Measurements from ENCODE around the gene TMEM87A. TPM values are rescaled to one million over a fixed set of nuclear protein-coding genes. Genes with fewer than 3 reads are reported as not detected.

Gene TMEM87A
- total RNA-seq, 3 donors from 2014 or later, result 57.9 to 145 (median 102) TPM

GRCh38 chr15:42286445-42287029 lies 13.3 kb upstream of the TMEM87A start:
- no peaks in the 10 kb centered on the region for H3K4me1 ChIP-seq
- no peaks in the 10 kb centered on the region for H3K36me3 ChIP-seq
- no peak overlapping the region for H3K4me3 ChIP-seq
- no peak for DNase-seq (ENCODE audit: low spot score in 2 of 2)
- TF ChIP-seq POLR2AphosphoS5 (IDR thresholded peaks at IDR 0.05) (no peak), POLR2A (IDR thresholded peaks at IDR 0.05) (no peak), CTCF (IDR thresholded peaks at IDR 0.05) (no peak)
- no peaks in the 10 kb centered on the region for H3K27me3 ChIP-seq
- intact Hi-C loops (cut with DNase I; ENCODE audit: low total_unique reads), result no loop called here
- H3K9me3 ChIP-seq, result no peaks in the 10 kb centered on the region
- H3K27ac ChIP-seq, result no peak overlapping the region

GRCh38 chr15:42285034-42285433 lies 11.8 kb upstream of the TMEM87A start:
- intact Hi-C loops (cut with DNase I; ENCODE audit: low total_unique reads), result no loop called here
- no peak overlapping the region for H3K27ac ChIP-seq
- no peak for TF ChIP-seq CTCF (IDR thresholded peaks at IDR 0.05)
- TF ChIP-seq POLR2AphosphoS5 (IDR thresholded peaks at IDR 0.05), result no peak
- TF ChIP-seq POLR2A (IDR thresholded peaks at IDR 0.05), result no peak
- no peaks in the 10 kb centered on the region for H3K27me3 ChIP-seq
- no peak overlapping the region for H3K4me3 ChIP-seq
- no peaks in the 10 kb centered on the region for H3K36me3 ChIP-seq
- H3K4me1 ChIP-seq, result no peaks in the 10 kb centered on the region
- no peak for DNase-seq (ENCODE audit: low spot score in 2 of 2)
- H3K9me3 ChIP-seq, result no peaks in the 10 kb centered on the region

GRCh38 chr15:42284551-42284950 lies 11.3 kb upstream of the TMEM87A start:
- Histone ChIP-seq H3K4me3 (no peak overlapping the region), H3K36me3 (no peaks in the 10 kb centered on the region), H3K27ac (no peak overlapping the region), H3K4me1 (no peaks in the 10 kb centered on the region), H3K27me3 (no peaks in the 10 kb centered on the region), H3K9me3 (no peaks in the 10 kb centered on the region)
- DNase-seq (ENCODE audit: low spot score in 2 of 2), result no peak
- intact Hi-C loops (cut with DNase I; ENCODE audit: low total_unique reads), result no loop called here
- TF ChIP-seq POLR2AphosphoS5 (IDR thresholded peaks at IDR 0.05) (no peak), POLR2A (IDR thresholded peaks at IDR 0.05) (no peak), CTCF (IDR thresholded peaks at IDR 0.05) (no peak)

- Histone ChIP-seq H3K9me3 (no peaks in the 10 kb centered on the region), H3K36me3 (no peaks in the 10 kb centered on the region), H3K4me1 (no peaks in the 10 kb centered on the region), H3K4me3 (no peak overlapping the region), H3K27ac (no peak overlapping the region), H3K27me3 (no peaks in the 10 kb centered on the region)
- DNase-seq (ENCODE audit: low spot score in 2 of 2), result no peak
- intact Hi-C loops (cut with DNase I; ENCODE audit: low total_unique reads), result no loop called here
- TF ChIP-seq POLR2A (IDR thresholded peaks at IDR 0.05) (no peak), CTCF (IDR thresholded peaks at IDR 0.05) (no peak), POLR2AphosphoS5 (IDR thresholded peaks at IDR 0.05) (no peak)
Observed at GRCh38 chr15:42283671-42284070, 10.4 kb upstream of the TMEM87A start.

GRCh38 chr15:42282926-42283325 lies 9.7 kb upstream of the TMEM87A start:
- intact Hi-C loops (cut with DNase I; ENCODE audit: low total_unique reads), result no loop called here
- H3K9me3 ChIP-seq, result no peaks in the 10 kb centered on the region
- no peak for DNase-seq (ENCODE audit: low spot score in 2 of 2)
- H3K27ac ChIP-seq, result no peak overlapping the region
- no peaks in the 10 kb centered on the region for H3K4me1 ChIP-seq
- H3K4me3 ChIP-seq, result no peak overlapping the region
- no peaks in the 10 kb centered on the region for H3K36me3 ChIP-seq
- no peaks in the 10 kb centered on the region for H3K27me3 ChIP-seq
- TF ChIP-seq POLR2AphosphoS5 (IDR thresholded peaks at IDR 0.05), result no peak
- no peak for TF ChIP-seq POLR2A (IDR thresholded peaks at IDR 0.05)
- TF ChIP-seq CTCF (IDR thresholded peaks at IDR 0.05), result no peak
